Measurements from ENCODE around the gene ZFAND5.

ZFAND5 gene

GRCh38 chr9:72364679-72365524 is at the start of gene ZFAND5:
Gene ZFAND5 (minus strand): TSS chr9:72365208. CDS start chr9:72360778, 4,430 bp downstream.
- peak; percentile 96 for DNase-seq

- DNase-seq, result no peak
Observed at GRCh38 chr9:72412483-72413040, 47.6 kb upstream of the ZFAND5 start.

GRCh38 chr9:72410214-72410613 is 45.2 kb upstream of the ZFAND5 start:
- DNase-seq, result no peak

GRCh38 chr9:72407114-72407513 is 42.1 kb upstream of the ZFAND5 start:
- no peak for DNase-seq

GRCh38 chr9:72402744-72403143 is 37.7 kb upstream of the ZFAND5 start:
- DNase-seq, result no peak

GRCh38 chr9:72401396-72401795 is 36.4 kb upstream of the ZFAND5 start:
- no peak for DNase-seq

- DNase-seq, result no peak
Observed at GRCh38 chr9:72400866-72401265, 35.9 kb upstream of the ZFAND5 start.

- no peak for DNase-seq
Observed at GRCh38 chr9:72399391-72399790, 34.4 kb upstream of the ZFAND5 start.

GRCh38 chr9:72396247-72397091 is 31.5 kb upstream of the ZFAND5 start:
- no peak for DNase-seq

GRCh38 chr9:72394066-72394465 is 29.1 kb upstream of the ZFAND5 start:
- no peak for DNase-seq

GRCh38 chr9:72390907-72391306 is 25.9 kb upstream of the ZFAND5 start:
- no peak for DNase-seq

GRCh38 chr9:72386186-72386585 is 21.2 kb upstream of the ZFAND5 start:
- DNase-seq, result no peak

- no peak for DNase-seq
Observed at GRCh38 chr9:72384710-72385485, 19.9 kb upstream of the ZFAND5 start.

GRCh38 chr9:72383978-72384709 is 19.1 kb upstream of the ZFAND5 start:
- no peak for DNase-seq

GRCh38 chr9:72382405-72382804 is 17.4 kb upstream of the ZFAND5 start:
- DNase-seq, result no peak

GRCh38 chr9:72377041-72377440 is 12.0 kb upstream of the ZFAND5 start:
- DNase-seq, result no peak

GRCh38 chr9:72371151-72371550 is 6.1 kb upstream of the ZFAND5 start:
- no peak for DNase-seq

GRCh38 chr9:72365525-72366256 is 683 bp upstream of the ZFAND5 start:
- DNase-seq, result no peak

- no peak for DNase-seq
Observed at GRCh38 chr9:72363908-72364678, 915 bp downstream of the ZFAND5 start.

GRCh38 chr9:72363236-72363635 is 1.8 kb downstream of the ZFAND5 start:
- DNase-seq, result no peak
